CD4-positive, alpha-beta T cell (primary cell): ENCODE data around the gene FRMD8. TPM values are rescaled to one million over a fixed set of nuclear protein-coding genes. Genes with fewer than 3 reads are reported as not detected.

Experiments
- ATAC-seq: fragments of 200-7000 bp; cut with Tn5 transposase; one replicate; pipeline ENCODE4 v1.10.0; 2022; ENCODE audit warnings: mild to moderate bottlenecking; ENCODE audit not compliant: poor library complexity
- CTCF ChIA-PET: fragments of 350-600 bp; sonication (Branson Sonifier 250); formaldehyde crosslinking; loops from one replicate; lab custom pipeline; 2021; ENCODE audit warnings: antibody characterized with exemption, inconsistent platforms; lab: Charles Lee
- POLR2A ChIA-PET: fragments of 350-600 bp; sonication (Branson Sonifier 250); formaldehyde crosslinking; loops from one replicate; lab custom pipeline; 2021; ENCODE audit warnings: antibody characterized with exemption, inconsistent platforms; lab: Charles Lee
- DNase-seq, 14 experiments: peaks; one replicate each; pipeline ENCODE4 v3.0.0-alpha.2; 2013 to 2020; ENCODE audit warnings: mixed read lengths in 2 of 14
- H3K27ac ChIP-seq, 2 donors: one replicate each; pipeline versions ENCODE4 v1.5.1 to v1.7.0; 2013; ENCODE audit warnings: low read length in 2 of 2, low read depth in 1 of 2, mild to moderate bottlenecking in 1 of 2
- H3K27me3 ChIP-seq, 2 experiments: 1 replicate in 1 of 2; 2 replicates in 1 of 2; pipeline versions ENCODE4 v1.6.1 to v1.7.0; 2013; ENCODE audit warnings: low read length in 2 of 2, control low read depth in 1 of 2, mild to moderate bottlenecking in 1 of 2, moderate library complexity in 1 of 2; ENCODE audit not compliant: insufficient read depth in 2 of 2, control insufficient read depth in 1 of 2
- H3K36me3 ChIP-seq: one replicate; pipeline ENCODE4 v1.6.1; 2013; ENCODE audit warnings: low read length, control low read depth; ENCODE audit not compliant: insufficient read depth
- H3K4me1 ChIP-seq: one replicate; pipeline ENCODE4 v1.6.1; 2013; ENCODE audit warnings: low read length, control low read depth; ENCODE audit not compliant: insufficient read depth
- H3K4me3 ChIP-seq: one replicate; pipeline ENCODE4 v1.5.1; 2013; ENCODE audit warnings: mild to moderate bottlenecking, low read length, moderate library complexity
- H3K9me3 ChIP-seq, 2 experiments: 1 replicate in 1 of 2; 2 replicates in 1 of 2; pipeline versions ENCODE4 v1.6.1 to v1.7.0; 2013; ENCODE audit warnings: low read length in 2 of 2, mild to moderate bottlenecking in 2 of 2, control low read depth in 1 of 2, moderate library complexity in 1 of 2; ENCODE audit not compliant: control insufficient read depth in 1 of 2, insufficient read depth in 1 of 2
- H3K27ac Mint-ChIP-seq: one replicate; pipeline ENCODE4 v1.8.0; 2020; ENCODE audit warnings: mixed read lengths
- H3K27me3 Mint-ChIP-seq: one replicate; pipeline ENCODE4 v1.8.0; 2021; ENCODE audit warnings: mixed read lengths
- H3K36me3 Mint-ChIP-seq: one replicate; pipeline ENCODE4 v1.8.0; 2021; ENCODE audit warnings: low read depth, mixed read lengths
- H3K4me1 Mint-ChIP-seq: one replicate; pipeline ENCODE4 v1.8.0; 2021; ENCODE audit warnings: low read depth, mixed read lengths
- H3K4me3 Mint-ChIP-seq: one replicate; pipeline ENCODE4 v1.8.0; 2020; ENCODE audit warnings: mild to moderate bottlenecking, mixed read lengths
- H3K9me3 Mint-ChIP-seq: one replicate; pipeline ENCODE4 v1.8.0; 2020; ENCODE audit warnings: mixed read lengths
- intact Hi-C, 2 experiments: fragments of 100-400 bp; cut with DNase I in 1 of 2; cut with micrococcal nuclease in 1 of 2; formaldehyde crosslinking; loops; one replicate each; pipeline versions ENCODE4 v1.15.1 to v1.9.0; 2023 to 2025; cut with DNase I, micrococcal nuclease
- total RNA-seq, 174 experiments: library from RNA in 2 of 174; stranded (reverse) in 2 of 174; gene quantifications; one replicate each; pipeline ENCODE4 v1.2.3 and lab custom pipeline; 2021 to 2026
- TF ChIP-seq, protein P1 (sequence below): fragments of 200-600 bp; IDR thresholded peaks from one replicate; pipeline ENCODE4 v1.8.0; 2022; ENCODE audit warnings: antibody characterized with exemption, mild to moderate bottlenecking

The FRMD8 gene
- total RNA-seq, 2 experiments from 2014 or later: 19.4 to 25.3 TPM

DNA sequence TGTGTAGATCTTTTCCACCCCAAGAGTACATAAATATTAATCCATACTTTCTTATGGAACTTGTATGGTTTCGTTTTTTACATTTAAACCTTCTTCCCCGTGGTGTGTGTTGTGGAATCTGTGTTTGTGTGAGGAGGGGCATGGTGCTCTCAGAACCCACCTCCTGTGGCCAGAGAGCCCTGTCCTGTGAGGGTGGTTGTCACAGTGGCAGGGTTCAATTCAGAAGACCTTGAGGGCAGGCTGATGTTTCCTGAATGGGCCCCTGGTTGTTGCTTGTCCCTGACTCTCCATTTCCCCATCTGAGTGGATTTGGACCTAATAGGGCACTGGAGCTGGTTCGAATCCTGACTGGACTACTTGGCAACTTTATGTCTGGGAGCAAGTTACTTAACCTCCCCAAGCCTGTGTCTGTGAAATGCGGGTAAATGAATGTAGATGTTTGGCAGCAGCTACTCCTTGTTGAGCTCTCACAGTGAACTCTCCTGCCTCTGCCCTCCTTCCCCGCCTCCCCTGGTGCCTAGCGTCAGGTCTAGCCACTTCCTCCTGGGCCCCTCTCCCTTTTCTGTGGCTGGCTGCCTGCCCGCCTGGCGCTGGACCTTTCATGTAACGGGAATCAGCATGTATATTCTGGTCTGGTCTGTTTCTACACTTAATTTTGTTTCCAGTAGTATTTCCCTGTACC is 43.4 kb downstream of the FRMD8 start:
- ATAC-seq (no peak), DNase-seq (peak in 8 of 14 experiments; percentile 44 to 79 (median 62))
- TF ChIP-seq, protein P1, sequence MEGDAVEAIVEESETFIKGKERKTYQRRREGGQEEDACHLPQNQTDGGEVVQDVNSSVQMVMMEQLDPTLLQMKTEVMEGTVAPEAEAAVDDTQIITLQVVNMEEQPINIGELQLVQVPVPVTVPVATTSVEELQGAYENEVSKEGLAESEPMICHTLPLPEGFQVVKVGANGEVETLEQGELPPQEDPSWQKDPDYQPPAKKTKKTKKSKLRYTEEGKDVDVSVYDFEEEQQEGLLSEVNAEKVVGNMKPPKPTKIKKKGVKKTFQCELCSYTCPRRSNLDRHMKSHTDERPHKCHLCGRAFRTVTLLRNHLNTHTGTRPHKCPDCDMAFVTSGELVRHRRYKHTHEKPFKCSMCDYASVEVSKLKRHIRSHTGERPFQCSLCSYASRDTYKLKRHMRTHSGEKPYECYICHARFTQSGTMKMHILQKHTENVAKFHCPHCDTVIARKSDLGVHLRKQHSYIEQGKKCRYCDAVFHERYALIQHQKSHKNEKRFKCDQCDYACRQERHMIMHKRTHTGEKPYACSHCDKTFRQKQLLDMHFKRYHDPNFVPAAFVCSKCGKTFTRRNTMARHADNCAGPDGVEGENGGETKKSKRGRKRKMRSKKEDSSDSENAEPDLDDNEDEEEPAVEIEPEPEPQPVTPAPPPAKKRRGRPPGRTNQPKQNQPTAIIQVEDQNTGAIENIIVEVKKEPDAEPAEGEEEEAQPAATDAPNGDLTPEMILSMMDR: no peak
- H3K27ac Mint-ChIP-seq: peak overlapping the region; percentile 96
- no peaks in the 10 kb centered on the region for H3K9me3 Mint-ChIP-seq
- H3K4me3 Mint-ChIP-seq: peak overlapping the region; percentile 79
- Histone ChIP-seq H3K27ac (peak overlapping the region; percentile 91 to 99), H3K4me1 (peaks cover 44% of the 10 kb centered on the region), H3K9me3 (no peaks in the 10 kb centered on the region), H3K27me3 (no peaks in the 10 kb centered on the region), H3K36me3 (peaks cover 28% of the 10 kb centered on the region), H3K4me3 (peak overlapping the region; percentile 86)
- ChIA-PET POLR2A (interaction anchor here (1.0 to 20.7 kb wide), 13 partner anchors 11 to 168 kb away, joined by 3 to 3042 read pairs (median 5); partner anchors contain the start of genes FAM89B, FRMD8, MALAT1 and NEAT1), CTCF (interaction anchor here (1.0 to 1.8 kb wide), 3 partner anchors 12 to 39 kb away, joined by 4 to 5 read pairs (median 4); no protein-coding TSS in a partner anchor)
- peaks cover 57% of the 10 kb centered on the region for H3K36me3 Mint-ChIP-seq
- intact Hi-C loops: loop anchor here in 1 of 2 experiments (2.0 kb wide), 1 partner anchor 43 kb away; no protein-coding TSS in a partner anchor
- peaks cover 91% of the 10 kb centered on the region for H3K4me1 Mint-ChIP-seq
- no peaks in the 10 kb centered on the region for H3K27me3 Mint-ChIP-seq

DNA sequence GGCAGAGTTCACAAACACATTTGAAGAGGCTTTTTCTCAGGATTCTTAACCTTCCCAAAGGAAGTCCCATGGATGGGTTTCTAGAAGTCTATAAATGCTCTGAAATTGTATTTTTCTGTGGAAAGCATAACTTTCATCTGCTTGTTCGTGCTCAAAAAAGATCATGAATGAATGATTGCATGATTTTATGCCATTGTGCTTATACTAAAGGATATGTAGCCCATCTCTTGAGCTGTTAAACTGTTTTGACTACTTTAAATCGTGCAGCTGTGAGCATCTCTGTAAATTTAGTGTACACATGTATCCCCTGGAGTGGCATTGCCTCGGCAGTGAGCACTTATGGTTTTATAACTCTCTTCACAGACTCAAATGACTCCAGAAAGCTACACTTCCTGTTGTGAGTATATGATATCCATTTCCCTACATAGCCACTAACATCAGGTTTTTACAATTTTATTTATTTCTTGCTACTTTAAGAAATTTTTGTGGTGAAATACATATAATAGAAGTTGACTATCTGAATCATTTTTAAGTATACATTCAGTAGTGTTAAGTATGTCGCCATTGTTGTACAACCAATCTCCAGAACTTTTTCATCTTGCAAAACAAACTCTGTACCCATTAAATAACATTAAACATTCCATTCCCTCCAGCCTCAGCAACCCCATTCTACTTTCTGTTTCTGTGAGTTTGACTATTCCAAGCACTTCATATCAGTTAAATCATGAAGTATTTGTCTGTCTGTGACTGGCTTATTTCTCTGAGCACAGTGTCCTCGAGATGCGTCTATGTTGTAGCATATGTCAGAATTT is 44.2 kb downstream of the FRMD8 start:
- peak overlapping the region; percentile 79 for H3K4me3 Mint-ChIP-seq
- CTCF ChIA-PET: interaction anchor here (1.0 kb wide), 2 partner anchors 12 to 14 kb away, joined by 4 to 5 read pairs; no protein-coding TSS in a partner anchor
- Histone ChIP-seq H3K27me3 (no peaks in the 10 kb centered on the region), H3K9me3 (no peaks in the 10 kb centered on the region), H3K4me3 (peak overlapping the region; percentile 86), H3K4me1 (peaks cover 48% of the 10 kb centered on the region), H3K36me3 (peaks cover 35% of the 10 kb centered on the region), H3K27ac (peak overlapping the region; percentile 91 to 99)
- peak; percentile 13 for ATAC-seq
- peaks cover 94% of the 10 kb centered on the region for H3K4me1 Mint-ChIP-seq
- DNase-seq: peak in 5 of 14 experiments; percentile 23 to 69 (median 46)
- no peaks in the 10 kb centered on the region for H3K9me3 Mint-ChIP-seq
- H3K36me3 Mint-ChIP-seq: peaks cover 57% of the 10 kb centered on the region
- POLR2A ChIA-PET: interaction anchor here (1.0 to 20.7 kb wide), 13 partner anchors 10 to 169 kb away, joined by 3 to 3042 read pairs (median 5); partner anchors contain the start of genes FAM89B, FRMD8, MALAT1 and NEAT1
- intact Hi-C loops: loop anchor here in 1 of 2 experiments (1.0 to 2.0 kb wide), 2 partner anchors 42 to 48 kb away; partner anchors contain the start of gene SLC25A45
- H3K27ac Mint-ChIP-seq: peak overlapping the region; percentile 96
- H3K27me3 Mint-ChIP-seq: no peaks in the 10 kb centered on the region
- TF ChIP-seq, protein P1: no peak
